Lower leg skin (tissue), 4 donors: Measurements from ENCODE around the gene LBX2. TPM values are rescaled to one million over a fixed set of nuclear protein-coding genes. Genes with fewer than 3 reads are reported as not detected.
A peak's percentile ranks its signal among the peaks of the same experiment; 100 is the strongest.
"Not testable (repeated sequence)": the region's sequence is repeated elsewhere in the genome, so short reads cannot be mapped to it uniquely, and the experiment has no call there.

ENCODE experiments used
- DNase-seq, 2 donors: peaks; one replicate each; pipeline ENCODE4 v3.0.0-alpha.2; 2019; ENCODE audit warnings: low spot score in 2 of 2
- H3K4me3 ChIP-seq: fragments of 200-600 bp; sonication (generic); 2 replicates; pipeline ENCODE4 v1.5.1; 2017; ENCODE audit warnings: mild to moderate bottlenecking, low read depth; ENCODE audit not compliant: poor library complexity, severe bottlenecking
- POLR2A ChIP-seq, 2 donors: fragments of 450-650 bp; IDR thresholded peaks; one replicate each; pipeline ENCODE4 v1.6.1; 2016 to 2017; ENCODE audit warnings: antibody characterized with exemption in 2 of 2, mild to moderate bottlenecking in 1 of 2, moderate library complexity in 1 of 2
- WGBS, 2 donors: methylation state at CpG; one replicate each; pipeline ENCODE4 v1.1.5; 2018; 5-methylcytosine and 5-hydroxymethylcytosine counted together
- intact Hi-C: fragments of 100-400 bp; cut with DNase I; formaldehyde crosslinking; loops from one replicate; pipeline ENCODE4 v1.15.0; 2023; ENCODE audit warnings: low total_unique reads
- total RNA-seq, 4 donors: library from RNA; depleted of rRNA; stranded (reverse); fragments of >200 nt; gene quantifications; one replicate each; pipeline ENCODE4 v1.1.0, GENCODE V29; 2016
- TF ChIP-seq, protein P1 (sequence below), 3 donors: fragments of 450-650 bp; IDR thresholded peaks; one replicate each; pipeline ENCODE4 v1.5.1; 2016; ENCODE audit warnings: antibody characterized with exemption in 3 of 3, mild to moderate bottlenecking in 3 of 3, moderate library complexity in 2 of 3

Gene LBX2
- total RNA-seq, 4 donors from 2014 or later, result 0.55 to 1.2 TPM; not detected in 2

- intact Hi-C loops, result no loop called here
- TF ChIP-seq, protein P1, sequence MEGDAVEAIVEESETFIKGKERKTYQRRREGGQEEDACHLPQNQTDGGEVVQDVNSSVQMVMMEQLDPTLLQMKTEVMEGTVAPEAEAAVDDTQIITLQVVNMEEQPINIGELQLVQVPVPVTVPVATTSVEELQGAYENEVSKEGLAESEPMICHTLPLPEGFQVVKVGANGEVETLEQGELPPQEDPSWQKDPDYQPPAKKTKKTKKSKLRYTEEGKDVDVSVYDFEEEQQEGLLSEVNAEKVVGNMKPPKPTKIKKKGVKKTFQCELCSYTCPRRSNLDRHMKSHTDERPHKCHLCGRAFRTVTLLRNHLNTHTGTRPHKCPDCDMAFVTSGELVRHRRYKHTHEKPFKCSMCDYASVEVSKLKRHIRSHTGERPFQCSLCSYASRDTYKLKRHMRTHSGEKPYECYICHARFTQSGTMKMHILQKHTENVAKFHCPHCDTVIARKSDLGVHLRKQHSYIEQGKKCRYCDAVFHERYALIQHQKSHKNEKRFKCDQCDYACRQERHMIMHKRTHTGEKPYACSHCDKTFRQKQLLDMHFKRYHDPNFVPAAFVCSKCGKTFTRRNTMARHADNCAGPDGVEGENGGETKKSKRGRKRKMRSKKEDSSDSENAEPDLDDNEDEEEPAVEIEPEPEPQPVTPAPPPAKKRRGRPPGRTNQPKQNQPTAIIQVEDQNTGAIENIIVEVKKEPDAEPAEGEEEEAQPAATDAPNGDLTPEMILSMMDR (IDR thresholded peaks at IDR 0.05), result no peak
- no peak for TF ChIP-seq POLR2A (IDR thresholded peaks at IDR 0.05)
- DNase-seq, result no peak
- H3K4me3 ChIP-seq, result no peak overlapping the region
- 90 to 93% methylated on average over 5 of the region's 5 CpGs for WGBS, 2 donors
Measured at GRCh38 chr2:74474899-74475298, 24.5 kb downstream of the LBX2 start.

DNA sequence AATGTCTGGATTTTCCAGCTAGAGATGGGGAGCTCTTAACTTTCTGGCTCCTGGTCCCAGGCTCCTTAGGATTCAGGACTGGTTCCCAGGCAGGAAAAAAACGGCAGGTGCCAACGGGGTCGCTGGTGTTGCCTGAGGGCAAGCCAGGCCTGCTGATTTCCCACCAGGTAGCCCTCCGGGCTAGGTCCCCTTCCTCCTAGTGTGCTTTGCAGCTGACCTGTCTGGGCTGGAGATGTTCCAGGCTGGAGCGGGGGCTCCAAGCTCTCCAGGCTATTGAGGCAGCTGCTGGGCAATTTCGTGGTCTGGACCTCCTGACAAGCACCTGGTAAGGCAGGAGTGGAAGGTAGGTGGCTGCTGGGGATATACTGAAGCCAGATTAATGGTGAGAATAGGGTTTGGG is 24.9 kb downstream of the LBX2 start:
- no peak overlapping the region for H3K4me3 ChIP-seq
- no peak for DNase-seq
- WGBS, 2 donors, result 87 to 90% methylated on average over 6 of the region's 6 CpGs
- TF ChIP-seq, protein P1 (IDR thresholded peaks at IDR 0.05), result no peak
- no peak for TF ChIP-seq POLR2A (IDR thresholded peaks at IDR 0.05)
- intact Hi-C loops, result no loop called here

DNA sequence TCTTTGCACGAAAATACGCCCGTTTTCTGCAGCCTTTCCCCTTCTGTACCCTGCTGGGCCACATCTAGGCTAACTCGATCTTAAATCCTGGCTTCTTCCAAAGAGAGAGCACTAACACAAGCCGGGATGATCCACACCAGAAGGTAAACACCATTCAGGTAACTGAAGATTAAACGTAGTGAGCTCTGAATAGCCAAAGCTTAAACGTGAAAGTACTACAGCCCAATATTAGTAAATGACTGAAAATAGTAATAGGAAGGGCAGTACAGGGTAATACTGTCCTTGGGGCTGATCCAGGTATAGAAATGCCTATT is 26.5 kb downstream of the LBX2 start:
- 14 to 16% methylated on average over 7 of the region's 7 CpGs for whole genome bisulfite sequencing, 2 donors
- H3K4me3 ChIP-seq, result no peak overlapping the region
- DNase-seq, result no peak
- intact Hi-C loops, result no loop called here
- TF ChIP-seq, protein P1 (IDR thresholded peaks at IDR 0.05), result no peak
- no peak for TF ChIP-seq POLR2A (IDR thresholded peaks at IDR 0.05)

GRCh38 chr2:74472086-74472944 is 27.1 kb downstream of the LBX2 start, which contains the start of gene MRPL53:
MRPL53 (minus strand) TSS chr2:74472680; CDS start chr2:74472660, 20 bp downstream.
- peak within 1 kb of the TSS; percentile 54 for H3K4me3 ChIP-seq
- DNase-seq, result peak; percentile 91 to 99
- intact Hi-C loops, result no loop called here
- WGBS, 2 donors, result 1% methylated on average over 66 of the region's 66 CpGs
- TF ChIP-seq POLR2A (IDR thresholded peaks at IDR 0.05), result no peak
- TF ChIP-seq, protein P1 (IDR thresholded peaks at IDR 0.05), result no peak

GRCh38 chr2:74471332-74472065 is 27.9 kb downstream of the LBX2 start:
- H3K4me3 ChIP-seq, result peak overlapping the region; percentile 54
- intact Hi-C loops, result no loop called here
- no peak for TF ChIP-seq POLR2A (IDR thresholded peaks at IDR 0.05)
- TF ChIP-seq, protein P1 (IDR thresholded peaks at IDR 0.05), result no peak
- DNase-seq, result no peak
- 48 to 51% methylated on average over 16 of the region's 16 CpGs for WGBS, 2 donors

DNA sequence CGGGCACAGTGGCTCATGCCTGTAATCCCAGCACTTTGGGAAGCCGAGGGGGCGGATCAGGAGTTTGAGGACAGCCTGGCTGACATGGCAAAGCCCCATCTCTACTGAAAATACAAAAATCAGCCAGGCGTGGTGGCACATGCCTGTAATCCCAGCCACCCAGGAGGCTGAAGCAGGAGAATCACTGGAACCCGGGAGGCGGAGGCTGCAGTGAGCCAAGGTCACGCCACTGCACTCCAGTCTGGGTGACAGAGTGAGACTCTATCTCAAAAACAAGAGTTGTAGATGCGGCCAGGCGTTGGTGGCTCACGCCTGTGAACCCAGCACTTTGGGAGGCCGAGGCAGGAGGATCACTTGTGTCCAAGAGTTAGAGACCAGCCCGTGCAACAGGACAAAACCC is 28.7 kb downstream of the LBX2 start:
- 95 to 96% methylated on average over 12 of the region's 12 CpGs for WGBS, 2 donors
- intact Hi-C loops, DNase-seq, H3K4me3 ChIP-seq: not testable (repeated sequence)
